HEK293 (cell line): Measurements from ENCODE around the gene NUDT22.

Experiments
- CTCF ChIA-PET: fragments of 350-600 bp; formaldehyde crosslinking; extraction: SDS; loops from one replicate; lab custom pipeline; 2021; ENCODE audit warnings: antibody characterized with exemption; lab: Yijun Ruan, JAX
- POLR2A ChIA-PET: fragments of 300-600 bp; formaldehyde crosslinking; extraction: SDS; loops from one replicate; lab custom pipeline; 2020; ENCODE audit warnings: antibody characterized with exemption, inconsistent platforms; lab: Yijun Ruan, JAX
- H3K27ac ChIP-seq: fragments of 200-500 bp; sonication (Bioruptor generic); 2 replicates; pipeline ENCODE4 v1.5.1; 2014; ENCODE audit warnings: low read depth, low read length, control low read depth, inconsistent platforms; ENCODE audit errors: extremely low read depth
- H3K36me3 ChIP-seq, 2 experiments: fragments of 200-500 bp in 1 of 2; sonication (Bioruptor generic) in 1 of 2; 1 replicate in 1 of 2; 2 replicates in 1 of 2; pipeline ENCODE4 v1.5.1; 2014 to 2017; ENCODE audit warnings: inconsistent platforms in 2 of 2, low read length in 2 of 2; ENCODE audit not compliant: control insufficient read depth in 2 of 2, insufficient read depth in 1 of 2
- H3K4me1 ChIP-seq: fragments of 200-500 bp; sonication (Bioruptor generic); 2 replicates; pipeline ENCODE4 v1.5.1; 2014; ENCODE audit warnings: mild to moderate bottlenecking, low read length, inconsistent platforms; ENCODE audit not compliant: control insufficient read depth, insufficient read depth
- H3K4me3 ChIP-seq: 2 replicates; pipeline ENCODE4 v1.5.1; 2011; ENCODE audit warnings: low read depth, mild to moderate bottlenecking, control low read depth, low read length, moderate library complexity
- H3K9me3 ChIP-seq: fragments of 200-500 bp; sonication (Bioruptor generic); 2 replicates; pipeline ENCODE4 v1.5.1; 2014; ENCODE audit warnings: low read depth, low read length, inconsistent platforms; ENCODE audit not compliant: control insufficient read depth, insufficient read depth
- GLI4 ChIP-seq: fragments of 450-650 bp; formaldehyde crosslinking; IDR thresholded peaks from 2 replicates; pipeline ENCODE4 v1.5.1; 2016; ENCODE audit warnings: missing biosample characterization, missing genetic modification characterization
- HOXC10 ChIP-seq: sonication (generic); formaldehyde crosslinking; IDR thresholded peaks from 2 replicates; pipeline ENCODE4 v1.8.1; 2023; ENCODE audit warnings: mild to moderate bottlenecking, missing genetic modification reagents
- KLF1 ChIP-seq: fragments of 450-650 bp; formaldehyde crosslinking; IDR thresholded peaks from 2 replicates; pipeline ENCODE4 v1.5.1; 2016; ENCODE audit warnings: missing biosample characterization, missing genetic modification characterization
- KLF17 ChIP-seq: fragments of 450-650 bp; formaldehyde crosslinking; IDR thresholded peaks from 2 replicates; pipeline ENCODE4 v1.5.1; 2016; ENCODE audit warnings: missing biosample characterization, missing genetic modification characterization
- KLF8 ChIP-seq: fragments of 450-650 bp; formaldehyde crosslinking; IDR thresholded peaks from 2 replicates; pipeline ENCODE4 v1.5.1; 2016; ENCODE audit warnings: missing biosample characterization, missing genetic modification characterization
- MEIS1 ChIP-seq: sonication (generic); formaldehyde crosslinking; IDR thresholded peaks from 2 replicates; pipeline ENCODE4 v1.8.1; 2022; ENCODE audit warnings: missing genetic modification reagents, mild to moderate bottlenecking, borderline replicate concordance
- SCRT1 ChIP-seq: fragments of 450-650 bp; formaldehyde crosslinking; IDR thresholded peaks from 2 replicates; pipeline ENCODE4 v1.5.1; 2016; ENCODE audit warnings: missing biosample characterization, missing genetic modification characterization, borderline replicate concordance
- SP7 ChIP-seq: fragments of 450-650 bp; formaldehyde crosslinking; IDR thresholded peaks from 2 replicates; pipeline ENCODE4 v1.5.1; 2016; ENCODE audit warnings: missing biosample characterization, missing genetic modification characterization
- ZBTB1 ChIP-seq: fragments of 450-650 bp; formaldehyde crosslinking; IDR thresholded peaks from 2 replicates; pipeline ENCODE4 v1.5.1; 2016; ENCODE audit warnings: missing biosample characterization, missing genetic modification characterization
- ZEB2 ChIP-seq: fragments of 450-650 bp; formaldehyde crosslinking; IDR thresholded peaks from 2 replicates; pipeline ENCODE4 v1.5.1; 2016; ENCODE audit warnings: missing biosample characterization, missing genetic modification characterization
- ZNF10 ChIP-seq: fragments of 450-650 bp; formaldehyde crosslinking; IDR thresholded peaks from 2 replicates; pipeline ENCODE4 v1.5.1; 2017; ENCODE audit warnings: missing biosample characterization, missing genetic modification characterization
- ZNF132 ChIP-seq: fragments of 450-650 bp; formaldehyde crosslinking; IDR thresholded peaks from 2 replicates; pipeline ENCODE4 v1.5.1; 2017; ENCODE audit warnings: missing biosample characterization, missing genetic modification characterization, borderline replicate concordance
- ZNF140 ChIP-seq: fragments of 450-650 bp; formaldehyde crosslinking; IDR thresholded peaks from 2 replicates; pipeline ENCODE4 v1.5.1; 2016; ENCODE audit warnings: missing biosample characterization, missing genetic modification characterization
- ZNF169 ChIP-seq: fragments of 450-650 bp; formaldehyde crosslinking; IDR thresholded peaks from 2 replicates; pipeline ENCODE4 v1.5.1; 2016; ENCODE audit warnings: missing biosample characterization, missing genetic modification characterization
- ZNF202 ChIP-seq: fragments of 450-650 bp; formaldehyde crosslinking; IDR thresholded peaks from 2 replicates; pipeline ENCODE4 v1.5.1; 2016; ENCODE audit warnings: missing biosample characterization, missing genetic modification characterization, borderline replicate concordance
- ZNF248 ChIP-seq: fragments of 450-650 bp; formaldehyde crosslinking; IDR thresholded peaks from 2 replicates; pipeline ENCODE4 v1.5.1; 2017; ENCODE audit warnings: missing biosample characterization, missing genetic modification characterization
- ZNF274 ChIP-seq, 2 experiments: fragments of 200-500 bp in 1 of 2; fragments of 450-650 bp in 1 of 2; sonication (Bioruptor generic) in 1 of 2; formaldehyde crosslinking in 1 of 2; IDR thresholded peaks; 2 replicates each; pipeline versions ENCODE4 v1.5.1 to v1.6.1; 2014 to 2016; ENCODE audit warnings: borderline replicate concordance in 1 of 2, inconsistent platforms in 1 of 2, low read length in 1 of 2, missing biosample characterization in 1 of 2, missing genetic modification characterization in 1 of 2
- ZNF341 ChIP-seq: fragments of 450-650 bp; formaldehyde crosslinking; IDR thresholded peaks from 2 replicates; pipeline ENCODE4; 2016; ENCODE audit warnings: low read depth, missing biosample characterization, missing genetic modification characterization
- ZNF350 ChIP-seq: fragments of 450-650 bp; formaldehyde crosslinking; IDR thresholded peaks from 2 replicates; pipeline ENCODE4 v1.5.0; 2017; ENCODE audit warnings: missing biosample characterization, mild to moderate bottlenecking, missing genetic modification characterization
- ZNF394 ChIP-seq: fragments of 450-650 bp; formaldehyde crosslinking; IDR thresholded peaks from 2 replicates; pipeline ENCODE4 v1.5.1; 2016; ENCODE audit warnings: missing biosample characterization, missing genetic modification characterization, mild to moderate bottlenecking, moderate library complexity, borderline replicate concordance
- ZNF473 ChIP-seq: fragments of 450-650 bp; formaldehyde crosslinking; IDR thresholded peaks from 2 replicates; pipeline ENCODE4 v1.5.1; 2017; ENCODE audit warnings: missing biosample characterization, missing genetic modification characterization
- ZNF518A ChIP-seq: fragments of 450-650 bp; formaldehyde crosslinking; conservative IDR thresholded peaks from 2 replicates; pipeline ENCODE4 v1.5.1; 2016; ENCODE audit warnings: low read depth, missing biosample characterization, missing genetic modification characterization
- ZNF548 ChIP-seq: fragments of 450-650 bp; formaldehyde crosslinking; IDR thresholded peaks from 2 replicates; pipeline ENCODE4 v1.5.1; 2016; ENCODE audit warnings: missing biosample characterization, missing genetic modification characterization
- ZNF558 ChIP-seq: fragments of 450-650 bp; formaldehyde crosslinking; IDR thresholded peaks from 2 replicates; pipeline ENCODE4 v1.5.1; 2016; ENCODE audit warnings: missing biosample characterization, missing genetic modification characterization
- ZNF560 ChIP-seq: fragments of 450-650 bp; formaldehyde crosslinking; IDR thresholded peaks from 2 replicates; pipeline ENCODE4 v1.5.1; 2017; ENCODE audit warnings: missing biosample characterization, missing genetic modification characterization, borderline replicate concordance
- ZNF600 ChIP-seq: fragments of 450-650 bp; formaldehyde crosslinking; IDR thresholded peaks from 2 replicates; pipeline ENCODE4 v1.5.1; 2016; ENCODE audit warnings: missing biosample characterization, missing genetic modification characterization
- ZNF654 ChIP-seq: fragments of 450-650 bp; formaldehyde crosslinking; IDR thresholded peaks from 2 replicates; pipeline ENCODE4 v1.5.1; 2016; ENCODE audit warnings: low read depth, missing biosample characterization, missing genetic modification characterization
- ZNF707 ChIP-seq: fragments of 450-650 bp; formaldehyde crosslinking; IDR thresholded peaks from 2 replicates; pipeline ENCODE4 v1.5.1; 2016; ENCODE audit warnings: missing biosample characterization, missing genetic modification characterization
- ZNF747 ChIP-seq: fragments of 450-650 bp; formaldehyde crosslinking; IDR thresholded peaks from 2 replicates; pipeline ENCODE4 v1.5.1; 2016; ENCODE audit warnings: missing biosample characterization, missing genetic modification characterization
- ZNF785 ChIP-seq: fragments of 450-650 bp; formaldehyde crosslinking; IDR thresholded peaks from 2 replicates; pipeline ENCODE4 v1.5.1; 2016; ENCODE audit warnings: missing biosample characterization, missing genetic modification characterization

The NUDT22 gene

DNA sequence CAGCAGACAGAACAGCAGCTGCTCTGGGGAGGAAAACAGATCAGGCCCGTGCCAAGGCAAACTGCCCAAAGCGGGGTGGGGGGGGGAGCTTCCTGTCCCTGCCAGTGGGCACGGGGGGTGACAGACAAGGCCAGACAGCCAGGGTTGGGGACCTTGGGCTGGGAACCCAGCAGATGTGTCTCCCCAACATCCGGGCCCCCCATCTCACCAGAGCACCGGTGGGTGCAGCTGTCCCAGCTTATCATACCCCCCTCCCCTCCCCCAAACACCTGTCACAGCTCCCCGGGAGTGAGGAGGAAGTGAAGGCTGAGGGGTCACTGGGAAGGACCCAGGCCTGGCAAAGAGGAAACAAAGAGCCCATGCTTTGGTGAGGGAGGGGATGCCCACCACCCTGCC, 19.3 kb downstream of the NUDT22 start (continued):
- TF ChIP-seq ZNF473 (tag by site-specific recombination) (no peak), SCRT1 (tag by site-specific recombination) (peak; percentile 57; the same call in 1 of the 2 replicates)

DNA sequence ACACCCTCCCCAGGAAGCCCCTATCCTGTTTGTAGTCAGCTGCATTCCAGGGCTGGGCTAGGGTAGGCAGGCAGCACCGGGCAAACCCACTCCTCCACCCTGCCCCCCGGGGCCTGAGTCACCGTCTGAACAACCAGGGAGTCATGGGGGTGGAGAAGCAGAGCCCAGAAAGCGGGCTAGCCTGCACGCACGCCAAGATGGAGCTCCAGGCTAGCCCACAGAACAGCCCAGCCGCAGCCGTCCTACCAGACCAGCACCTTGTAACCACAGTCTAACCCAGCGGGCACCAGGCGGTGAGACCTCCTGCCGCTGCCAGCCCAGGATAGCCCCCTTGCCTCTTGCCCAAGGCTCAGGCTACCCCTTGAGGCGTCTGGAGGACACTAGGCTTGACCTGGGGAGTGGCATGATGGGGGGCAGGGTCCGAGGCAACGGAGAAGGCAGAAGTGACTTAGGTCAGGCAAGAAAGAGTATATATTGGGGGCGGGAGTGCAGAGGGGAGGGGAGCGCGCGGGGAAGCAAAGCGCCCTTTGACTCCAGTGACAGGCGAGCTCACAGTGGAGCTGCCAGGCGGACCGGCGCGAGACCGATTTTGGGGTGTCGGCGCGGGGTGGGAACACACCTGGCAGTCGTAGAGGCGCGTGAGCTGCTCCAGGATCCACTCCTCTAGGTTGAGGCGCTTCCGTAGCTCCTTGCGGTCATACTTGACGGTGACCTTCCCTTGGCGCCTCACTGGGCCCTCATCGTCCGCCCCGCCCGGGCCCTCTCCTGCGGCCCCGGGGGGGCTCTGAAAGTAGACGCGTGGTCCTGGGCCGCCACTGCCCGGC, 19.9 kb downstream of the NUDT22 start:
- H3K9me3 ChIP-seq = no peaks in the 10 kb centered on the region
- ChIA-PET POLR2A (interaction anchor here (0.6 to 7.2 kb wide), 10 partner anchors 10 to 72 kb away, joined by 3 to 96 read pairs (median 6); partner anchors contain the start of genes NUDT22, PRDX5, STIP1 and TRMT112), CTCF (interaction anchor here (0.9 to 1.7 kb wide), 7 partner anchors 9 to 86 kb away, joined by 3 to 10 read pairs (median 4); no protein-coding TSS in a partner anchor)
- H3K4me3 ChIP-seq = peak overlapping the region; percentile 68
- peak overlapping the region; percentile 66; the same call in 1 of the 2 replicates for H3K27ac ChIP-seq
- peaks cover 4% of the 10 kb centered on the region for H3K4me1 ChIP-seq
- peaks cover 0 to 20% of the 10 kb centered on the region in 2 experiments; a peak in 1 of 3 replicates for H3K36me3 ChIP-seq
- no peak for TF ChIP-seq ZNF560
- no peak for TF ChIP-seq HOXC10 (CRISPR knock-in tag)
- no peak for TF ChIP-seq ZNF518A (tag by site-specific recombination)
- TF ChIP-seq ZNF132 (tag by site-specific recombination) = no peak
- TF ChIP-seq ZEB2 = peak; percentile 69
- no peak for TF ChIP-seq ZNF548 (tag by site-specific recombination)
- peak; percentile 82 for TF ChIP-seq ZNF394 (tag by site-specific recombination)
- no peak for TF ChIP-seq ZNF654 (tag by site-specific recombination)
- TF ChIP-seq ZNF10 (tag by site-specific recombination) = no peak
- TF ChIP-seq ZNF707 (tag by site-specific recombination) = no peak
- TF ChIP-seq KLF1 (tag by site-specific recombination) = peak; percentile 99
- TF ChIP-seq MEIS1 (CRISPR knock-in tag) = no peak
- TF ChIP-seq ZNF350 = no peak
- TF ChIP-seq ZNF140 (tag by site-specific recombination) = no peak
- TF ChIP-seq ZNF248 = no peak
- TF ChIP-seq ZBTB1 = no peak
- TF ChIP-seq ZNF785 (tag by site-specific recombination) = no peak
- no peak for TF ChIP-seq ZNF202 (tag by site-specific recombination)
- TF ChIP-seq SP7 (tag by site-specific recombination) = peak; percentile 67; the same call in 1 of the 2 replicates
- TF ChIP-seq ZNF558 (tag by site-specific recombination) = no peak
- peak; percentile 80 for TF ChIP-seq ZNF341
- TF ChIP-seq ZNF274 (IDR thresholded peaks at IDR 0.05; ENCODE audit: low read length) = no peak
- no peak for TF ChIP-seq ZNF274 (tag by site-specific recombination; IDR thresholded peaks at IDR 0.05; ENCODE audit: borderline replicate concordance)
- peak; percentile 73; the same call in 1 of the 2 replicates for TF ChIP-seq ZNF600 (tag by site-specific recombination)
- TF ChIP-seq ZNF747 = no peak
- no peak for TF ChIP-seq ZNF169 (tag by site-specific recombination)
- TF ChIP-seq KLF8 (tag by site-specific recombination) = peak; percentile 83
- peak; percentile 85 for TF ChIP-seq KLF17 (tag by site-specific recombination)
- no peak for TF ChIP-seq GLI4 (tag by site-specific recombination)
